Smooth muscle cell of the brain vasculature (primary cell): ENCODE measurements around the gene PKMYT1.

Experiments
- DNase-seq: peaks from one replicate; pipeline ENCODE4 v3.0.0-alpha.2; 2012; ENCODE audit warnings: low read depth, low spot score

The PKMYT1 gene

GRCh38 chr16:2980227-2981176, at the start of gene PKMYT1:
PKMYT1 (minus strand) TSS chr16:2980446; CDS start chr16:2979657, 789 bp downstream.
- DNase-seq: peak; percentile 52

- no peak for DNase-seq
Observed at GRCh38 chr16:3029491-3030221, 49.4 kb upstream of the PKMYT1 start.

- DNase-seq: no peak
Observed at GRCh38 chr16:3028716-3029319, 48.6 kb upstream of the PKMYT1 start.

- no peak for DNase-seq
Observed at GRCh38 chr16:3027983-3028715, 47.9 kb upstream of the PKMYT1 start.

GRCh38 chr16:3027489-3027795, 47.2 kb upstream of the PKMYT1 start:
- DNase-seq: no peak

- DNase-seq: no peak
Observed at GRCh38 chr16:3026609-3027488, 46.6 kb upstream of the PKMYT1 start.

- DNase-seq: no peak
Observed at GRCh38 chr16:3026003-3026378, 45.7 kb upstream of the PKMYT1 start.

- no peak for DNase-seq
Observed at GRCh38 chr16:3025032-3026002, 45.1 kb upstream of the PKMYT1 start.

- peak; percentile 97 for DNase-seq
Observed at GRCh38 chr16:3023669-3024478, 43.6 kb upstream of the PKMYT1 start, which contains the start of the genes HCFC1R1 and THOC6. HCFC1R1 (minus strand) TSS chr16:3023942; CDS start chr16:3023941, 1 bp downstream. THOC6 (plus strand) TSS chr16:3024035; CDS start chr16:3024327, 292 bp downstream.

GRCh38 chr16:3023415-3023668, 43.1 kb upstream of the PKMYT1 start:
- DNase-seq: no peak

GRCh38 chr16:3022684-3023414, 42.6 kb upstream of the PKMYT1 start:
- no peak for DNase-seq

- peak; percentile 91 for DNase-seq
Observed at GRCh38 chr16:3022208-3022683, 42.0 kb upstream of the PKMYT1 start.

GRCh38 chr16:3021449-3022207, 41.4 kb upstream of the PKMYT1 start:
- DNase-seq: peak; percentile 93

GRCh38 chr16:3020604-3021448, 40.6 kb upstream of the PKMYT1 start:
- DNase-seq: peak; percentile 31

GRCh38 chr16:3020247-3020603, 40.0 kb upstream of the PKMYT1 start, which contains the start of gene TNFRSF12A:
TNFRSF12A (plus strand) TSS chr16:3020368; CDS start chr16:3020398, 30 bp downstream.
- peak; percentile 20 for DNase-seq

- DNase-seq: no peak
Observed at GRCh38 chr16:3019594-3020246, 39.5 kb upstream of the PKMYT1 start.
